ENCODE data around the gene TMPRSS6. TPM values are rescaled to one million over a fixed set of nuclear protein-coding genes. Genes with fewer than 3 reads are reported as not detected.

Gene TMPRSS6
- total RNA-seq, 1 experiment from 2014 or later: 0.79 TPM

DNA sequence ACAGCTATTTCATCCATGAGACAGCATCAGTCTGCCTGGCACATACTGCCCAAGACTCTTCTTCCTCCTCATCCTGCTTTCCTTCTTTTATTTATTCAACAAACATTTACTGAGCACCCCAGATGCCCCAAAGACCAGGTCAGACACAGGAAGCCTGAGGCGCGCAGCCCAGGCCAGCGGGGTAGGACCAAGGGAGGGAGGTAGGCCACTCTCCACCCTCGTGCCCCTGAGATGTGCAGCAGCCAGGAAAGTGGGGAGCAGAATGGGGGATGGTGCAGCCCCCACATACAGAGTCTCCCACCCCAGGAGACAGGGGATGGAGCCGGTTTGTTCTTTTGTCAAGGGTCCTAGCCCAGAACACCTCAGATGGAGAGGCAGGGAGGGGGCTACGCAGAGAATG, 44.4 kb upstream of the TMPRSS6 start:
- BruUV-seq (replicated peaks): no TSS peak
- POLR2A ChIA-PET (ENCODE audit: unreplicated experiment): no interaction called here
- Histone ChIP-seq H4K20me1 (ENCODE audit: insufficient read depth) (no peaks in the 10 kb centered on the region), H3F3A (ENCODE audit: insufficient read depth, low read depth) (peaks cover 15% of the 10 kb centered on the region; the same call in 1 of the 2 replicates), H3K36me3 (ENCODE audit: low read depth) (no peaks in the 10 kb centered on the region), H3K4me2 (no peak overlapping the region), H2AFZ (no peak overlapping the region), H3K4me1 (replicated peaks; ENCODE audit: insufficient read depth) (peaks cover 9% of the 10 kb centered on the region), H3K27me3 (ENCODE audit: insufficient read depth, low read depth) (no peaks in the 10 kb centered on the region), H3K4me3 (no peak overlapping the region), H3K9me2 (ENCODE audit: insufficient read depth) (no peaks in the 10 kb centered on the region), H3K9me3 (ENCODE audit: insufficient read depth, low read depth) (peaks cover 3% of the 10 kb centered on the region; the same call in 1 of the 2 replicates), H3K27ac (no peak overlapping the region), H3K79me2 (ENCODE audit: low read depth) (no peaks in the 10 kb centered on the region)
- CTCF ChIA-PET: no interaction called here
- DNase-seq: no peak
- intact Hi-C loops (cut with micrococcal nuclease; ENCODE audit: unreplicated experiment): no loop called here
- TF ChIP-seq, protein P1, sequence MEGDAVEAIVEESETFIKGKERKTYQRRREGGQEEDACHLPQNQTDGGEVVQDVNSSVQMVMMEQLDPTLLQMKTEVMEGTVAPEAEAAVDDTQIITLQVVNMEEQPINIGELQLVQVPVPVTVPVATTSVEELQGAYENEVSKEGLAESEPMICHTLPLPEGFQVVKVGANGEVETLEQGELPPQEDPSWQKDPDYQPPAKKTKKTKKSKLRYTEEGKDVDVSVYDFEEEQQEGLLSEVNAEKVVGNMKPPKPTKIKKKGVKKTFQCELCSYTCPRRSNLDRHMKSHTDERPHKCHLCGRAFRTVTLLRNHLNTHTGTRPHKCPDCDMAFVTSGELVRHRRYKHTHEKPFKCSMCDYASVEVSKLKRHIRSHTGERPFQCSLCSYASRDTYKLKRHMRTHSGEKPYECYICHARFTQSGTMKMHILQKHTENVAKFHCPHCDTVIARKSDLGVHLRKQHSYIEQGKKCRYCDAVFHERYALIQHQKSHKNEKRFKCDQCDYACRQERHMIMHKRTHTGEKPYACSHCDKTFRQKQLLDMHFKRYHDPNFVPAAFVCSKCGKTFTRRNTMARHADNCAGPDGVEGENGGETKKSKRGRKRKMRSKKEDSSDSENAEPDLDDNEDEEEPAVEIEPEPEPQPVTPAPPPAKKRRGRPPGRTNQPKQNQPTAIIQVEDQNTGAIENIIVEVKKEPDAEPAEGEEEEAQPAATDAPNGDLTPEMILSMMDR (conservative IDR thresholded peaks at IDR 0.05): no peak
- no peak for TF ChIP-seq EZH2 (IDR thresholded peaks at IDR 0.05; ENCODE audit: low read depth)

DNA sequence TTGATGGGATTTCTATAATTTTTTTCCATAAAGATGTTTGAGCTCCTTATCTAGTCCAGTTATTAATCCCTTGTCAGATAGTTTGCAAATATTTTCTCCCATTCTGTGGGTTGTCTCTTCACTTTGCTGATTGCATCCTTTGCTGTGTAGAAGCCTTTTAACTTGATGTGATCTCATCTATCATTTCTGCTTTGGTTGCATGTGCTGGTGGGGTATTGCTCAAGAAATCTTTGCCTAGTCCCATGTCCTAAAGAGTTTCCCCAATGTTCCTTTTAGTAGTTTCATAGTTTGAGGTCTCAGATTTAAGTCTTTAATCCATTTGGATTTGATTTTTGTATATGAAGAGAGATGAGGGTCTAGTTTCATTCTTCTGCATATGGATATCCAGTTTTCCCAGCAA, 41.9 kb upstream of the TMPRSS6 start:
- no TSS peak for BruUV-seq (replicated peaks)
- CTCF ChIA-PET: interaction anchor here (0.6 kb wide), 1 partner anchor 427 kb away, joined by 12 read pairs; no protein-coding TSS in a partner anchor
- POLR2A ChIA-PET (ENCODE audit: unreplicated experiment): no interaction called here

DNA sequence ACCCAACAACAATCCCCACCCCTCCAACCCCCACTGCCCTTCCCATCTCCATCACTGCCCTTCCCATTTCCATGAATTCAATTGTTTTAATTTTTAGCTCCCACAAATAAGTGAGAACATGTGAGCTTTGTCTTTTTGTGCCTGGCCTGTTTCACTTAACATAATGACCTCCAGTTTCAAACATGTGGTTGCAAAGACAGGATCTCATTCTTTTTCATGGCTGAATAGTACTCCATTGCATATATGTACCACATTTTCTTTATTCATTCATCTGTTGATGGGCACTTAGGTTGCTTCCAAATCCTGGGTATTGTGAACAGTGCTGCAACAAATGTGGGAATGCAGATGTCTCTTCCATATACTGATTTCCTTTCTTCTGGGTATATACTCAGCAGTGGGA, 41.2 kb upstream of the TMPRSS6 start:
- no peak overlapping the region for H3K4me3 ChIP-seq
- no peak overlapping the region for H3K4me2 ChIP-seq
- ChIA-PET CTCF (no interaction called here), POLR2A (ENCODE audit: unreplicated experiment) (no interaction called here)
- H3K4me1 ChIP-seq (replicated peaks; ENCODE audit: insufficient read depth): peaks cover 9% of the 10 kb centered on the region
- BruUV-seq (replicated peaks): no TSS peak
- peaks cover 8% of the 10 kb centered on the region; the same call in 1 of the 2 replicates for H3F3A ChIP-seq (ENCODE audit: insufficient read depth, low read depth)
- H3K79me2 ChIP-seq (ENCODE audit: low read depth): no peaks in the 10 kb centered on the region
- peaks cover 3% of the 10 kb centered on the region; the same call in 1 of the 2 replicates for H3K9me3 ChIP-seq (ENCODE audit: insufficient read depth, low read depth)
- no peaks in the 10 kb centered on the region for H3K36me3 ChIP-seq (ENCODE audit: low read depth)
- H4K20me1 ChIP-seq (ENCODE audit: insufficient read depth): no peaks in the 10 kb centered on the region
- intact Hi-C loops (cut with micrococcal nuclease; ENCODE audit: unreplicated experiment): no loop called here
- no peak overlapping the region for H3K27ac ChIP-seq
- TF ChIP-seq EZH2 (IDR thresholded peaks at IDR 0.05; ENCODE audit: low read depth): no peak
- TF ChIP-seq, protein P1 (conservative IDR thresholded peaks at IDR 0.05): no peak
- H3K27me3 ChIP-seq (ENCODE audit: insufficient read depth, low read depth): no peaks in the 10 kb centered on the region
- no peak for DNase-seq
- no peaks in the 10 kb centered on the region for H3K9me2 ChIP-seq (ENCODE audit: insufficient read depth)
- no peak overlapping the region for H2AFZ ChIP-seq

More for the DNA sequence above, 41.9 kb upstream of the TMPRSS6 start:
- Histone ChIP-seq H3K27ac (no peak overlapping the region), H3K79me2 (ENCODE audit: low read depth) (no peaks in the 10 kb centered on the region), H3K4me1 (replicated peaks; ENCODE audit: insufficient read depth) (peaks cover 9% of the 10 kb centered on the region), H3K36me3 (ENCODE audit: low read depth) (no peaks in the 10 kb centered on the region), H3K27me3 (ENCODE audit: insufficient read depth, low read depth) (no peaks in the 10 kb centered on the region), H4K20me1 (ENCODE audit: insufficient read depth) (no peaks in the 10 kb centered on the region), H3K9me2 (ENCODE audit: insufficient read depth) (no peaks in the 10 kb centered on the region), H3K4me3 (no peak overlapping the region), H2AFZ (no peak overlapping the region), H3K4me2 (no peak overlapping the region), H3F3A (ENCODE audit: insufficient read depth, low read depth) (peaks cover 8% of the 10 kb centered on the region; the same call in 1 of the 2 replicates), H3K9me3 (ENCODE audit: insufficient read depth, low read depth) (peaks cover 3% of the 10 kb centered on the region; the same call in 1 of the 2 replicates)
- DNase-seq: no peak
- intact Hi-C loops (cut with micrococcal nuclease; ENCODE audit: unreplicated experiment): no loop called here
- TF ChIP-seq, protein P1 (conservative IDR thresholded peaks at IDR 0.05): no peak
- no peak for TF ChIP-seq EZH2 (IDR thresholded peaks at IDR 0.05; ENCODE audit: low read depth)
